Prostate gland (tissue), 2 donors: Measurements from ENCODE around the gene SKAP2.

Experiments used
- POLR2A ChIP-seq: fragments of 450-650 bp; IDR thresholded peaks from one replicate; pipeline ENCODE4 v1.6.1; 2016; ENCODE audit warnings: antibody characterized with exemption, mild to moderate bottlenecking
- TF ChIP-seq, protein P1 (sequence below), 4 experiments: fragments of 200-600 bp in 2 of 4; fragments of 450-650 bp in 2 of 4; sonication (generic) in 2 of 4; IDR thresholded peaks; 1 replicate in 3 of 4; 2 replicates in 1 of 4; pipeline ENCODE4 v1.5.1; 2016 to 2019; ENCODE audit warnings: antibody characterized with exemption in 4 of 4, mild to moderate bottlenecking in 2 of 4, moderate library complexity in 2 of 4

DNA sequence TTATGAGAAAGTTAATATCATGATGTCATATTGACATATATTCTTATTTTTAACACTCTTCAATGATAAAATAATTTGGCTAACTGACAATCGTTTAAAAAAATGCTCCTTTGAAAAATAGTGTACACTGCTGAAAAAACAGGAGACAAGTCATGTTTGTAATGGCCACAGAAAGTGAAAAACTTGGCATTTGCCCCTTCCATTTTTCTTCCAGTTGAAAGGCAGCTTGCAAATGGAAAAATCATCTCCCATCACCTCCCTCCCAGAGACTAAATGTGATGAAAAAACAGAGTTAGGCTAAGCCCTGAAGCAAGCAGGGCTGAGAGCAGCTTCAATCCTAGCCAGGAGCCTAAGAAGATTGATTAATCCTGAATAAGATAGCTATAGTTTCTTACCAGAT lies 160.4 kb downstream of the SKAP2 start:
- TF ChIP-seq, protein P1, sequence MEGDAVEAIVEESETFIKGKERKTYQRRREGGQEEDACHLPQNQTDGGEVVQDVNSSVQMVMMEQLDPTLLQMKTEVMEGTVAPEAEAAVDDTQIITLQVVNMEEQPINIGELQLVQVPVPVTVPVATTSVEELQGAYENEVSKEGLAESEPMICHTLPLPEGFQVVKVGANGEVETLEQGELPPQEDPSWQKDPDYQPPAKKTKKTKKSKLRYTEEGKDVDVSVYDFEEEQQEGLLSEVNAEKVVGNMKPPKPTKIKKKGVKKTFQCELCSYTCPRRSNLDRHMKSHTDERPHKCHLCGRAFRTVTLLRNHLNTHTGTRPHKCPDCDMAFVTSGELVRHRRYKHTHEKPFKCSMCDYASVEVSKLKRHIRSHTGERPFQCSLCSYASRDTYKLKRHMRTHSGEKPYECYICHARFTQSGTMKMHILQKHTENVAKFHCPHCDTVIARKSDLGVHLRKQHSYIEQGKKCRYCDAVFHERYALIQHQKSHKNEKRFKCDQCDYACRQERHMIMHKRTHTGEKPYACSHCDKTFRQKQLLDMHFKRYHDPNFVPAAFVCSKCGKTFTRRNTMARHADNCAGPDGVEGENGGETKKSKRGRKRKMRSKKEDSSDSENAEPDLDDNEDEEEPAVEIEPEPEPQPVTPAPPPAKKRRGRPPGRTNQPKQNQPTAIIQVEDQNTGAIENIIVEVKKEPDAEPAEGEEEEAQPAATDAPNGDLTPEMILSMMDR (IDR thresholded peaks at IDR 0.05): no peak
- TF ChIP-seq POLR2A: no peak
